Measurements from ENCODE around the gene C12orf76. TPM values are rescaled to one million over a fixed set of nuclear protein-coding genes. Genes with fewer than 3 reads are reported as not detected.
"Not testable (repeated sequence)": the region's sequence is repeated elsewhere in the genome, so short reads cannot be mapped to it uniquely, and the experiment has no call there.

The C12orf76 gene
- total RNA-seq, 1 experiment from 2014 or later: 10.1 TPM

GRCh38 chr12:110088936-110089335, 40.6 kb upstream of the C12orf76 start:
- Histone ChIP-seq H3K4me2 (ENCODE audit: low read length) (no peak overlapping the region), H3K4me1 (ENCODE audit: control insufficient read depth in 1 of 2, insufficient read depth in 2 of 2, low read length in 2 of 2) (no peaks in the 10 kb centered on the region), H3K4me3 (replicated peaks in 1 of 2; ENCODE audit: low read depth in 1 of 2, low read length in 2 of 2) (no peak overlapping the region), H2AFZ (ENCODE audit: low read depth, low read length, poor library complexity, severe bottlenecking) (no peak overlapping the region), H3K9me2 (ENCODE audit: insufficient read depth) (no peaks in the 10 kb centered on the region), H3K27ac (ENCODE audit: low read depth, low read length) (no peak overlapping the region), H3K9me3 (ENCODE audit: control insufficient read depth in 1 of 2, insufficient read depth in 1 of 2, low read depth in 1 of 2, low read length in 2 of 2) (no peaks in the 10 kb centered on the region), H3K36me3 (ENCODE audit: control insufficient read depth in 1 of 2, insufficient read depth in 2 of 2, low read length in 2 of 2) (no peaks in the 10 kb centered on the region), H3K27me3 (ENCODE audit: insufficient read depth, low read length) (peaks cover 6% of the 10 kb centered on the region; the same call in 1 of the 2 replicates), H4K20me1 (ENCODE audit: insufficient read depth) (no peaks in the 10 kb centered on the region), H3K9ac (ENCODE audit: low read length) (no peak overlapping the region), H3K79me2 (ENCODE audit: insufficient read depth, low read length) (no peaks in the 10 kb centered on the region)
- DNase-seq (ENCODE audit: low read depth, low spot score): no peak
- BruUV-seq (replicated peaks): no TSS peak
- ATAC-seq: no peak
- ChIA-PET RAD21 (ENCODE audit: low non-redundant PET in 1 of 2, low total read pairs in 2 of 2, uncharacterized antibody in 2 of 2, unreplicated experiment in 2 of 2) (no interaction called here), CTCF (no interaction called here), POLR2A (no interaction called here)
- intact Hi-C loops (cut with micrococcal nuclease): no loop called here
- TF ChIP-seq SRF (IDR thresholded peaks at IDR 0.05; ENCODE audit: low read depth) (no peak), ZFX (IDR thresholded peaks at IDR 0.05) (no peak), POLR2AphosphoS5 (IDR thresholded peaks at IDR 0.05; ENCODE audit: low read depth, low read length) (no peak), EZH2 (IDR thresholded peaks at IDR 0.05) (no peak), EZH2phosphoT487 (IDR thresholded peaks at IDR 0.05; ENCODE audit: borderline replicate concordance) (no peak), POLR2A (IDR thresholded peaks at IDR 0.05; ENCODE audit: borderline replicate concordance, extremely low read depth, insufficient read depth, insufficient read length) (no peak), RAD21 (IDR thresholded peaks at IDR 0.05; ENCODE audit: low read depth) (no peak), JUND (IDR thresholded peaks at IDR 0.05) (no peak), TCF7L2 (IDR thresholded peaks at IDR 0.05; ENCODE audit: borderline replicate concordance, extremely low read depth, insufficient read depth, insufficient read length) (no peak)
- TF ChIP-seq, protein P1, sequence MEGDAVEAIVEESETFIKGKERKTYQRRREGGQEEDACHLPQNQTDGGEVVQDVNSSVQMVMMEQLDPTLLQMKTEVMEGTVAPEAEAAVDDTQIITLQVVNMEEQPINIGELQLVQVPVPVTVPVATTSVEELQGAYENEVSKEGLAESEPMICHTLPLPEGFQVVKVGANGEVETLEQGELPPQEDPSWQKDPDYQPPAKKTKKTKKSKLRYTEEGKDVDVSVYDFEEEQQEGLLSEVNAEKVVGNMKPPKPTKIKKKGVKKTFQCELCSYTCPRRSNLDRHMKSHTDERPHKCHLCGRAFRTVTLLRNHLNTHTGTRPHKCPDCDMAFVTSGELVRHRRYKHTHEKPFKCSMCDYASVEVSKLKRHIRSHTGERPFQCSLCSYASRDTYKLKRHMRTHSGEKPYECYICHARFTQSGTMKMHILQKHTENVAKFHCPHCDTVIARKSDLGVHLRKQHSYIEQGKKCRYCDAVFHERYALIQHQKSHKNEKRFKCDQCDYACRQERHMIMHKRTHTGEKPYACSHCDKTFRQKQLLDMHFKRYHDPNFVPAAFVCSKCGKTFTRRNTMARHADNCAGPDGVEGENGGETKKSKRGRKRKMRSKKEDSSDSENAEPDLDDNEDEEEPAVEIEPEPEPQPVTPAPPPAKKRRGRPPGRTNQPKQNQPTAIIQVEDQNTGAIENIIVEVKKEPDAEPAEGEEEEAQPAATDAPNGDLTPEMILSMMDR (IDR thresholded peaks at IDR 0.05 in 2 of 3, conservative IDR thresholded peaks at IDR 0.05 in 1 of 3; ENCODE audit: borderline replicate concordance in 1 of 3, insufficient read depth in 1 of 3, low read depth in 2 of 3, low read length in 2 of 3): no peak
- TF ChIP-seq, protein P2, sequence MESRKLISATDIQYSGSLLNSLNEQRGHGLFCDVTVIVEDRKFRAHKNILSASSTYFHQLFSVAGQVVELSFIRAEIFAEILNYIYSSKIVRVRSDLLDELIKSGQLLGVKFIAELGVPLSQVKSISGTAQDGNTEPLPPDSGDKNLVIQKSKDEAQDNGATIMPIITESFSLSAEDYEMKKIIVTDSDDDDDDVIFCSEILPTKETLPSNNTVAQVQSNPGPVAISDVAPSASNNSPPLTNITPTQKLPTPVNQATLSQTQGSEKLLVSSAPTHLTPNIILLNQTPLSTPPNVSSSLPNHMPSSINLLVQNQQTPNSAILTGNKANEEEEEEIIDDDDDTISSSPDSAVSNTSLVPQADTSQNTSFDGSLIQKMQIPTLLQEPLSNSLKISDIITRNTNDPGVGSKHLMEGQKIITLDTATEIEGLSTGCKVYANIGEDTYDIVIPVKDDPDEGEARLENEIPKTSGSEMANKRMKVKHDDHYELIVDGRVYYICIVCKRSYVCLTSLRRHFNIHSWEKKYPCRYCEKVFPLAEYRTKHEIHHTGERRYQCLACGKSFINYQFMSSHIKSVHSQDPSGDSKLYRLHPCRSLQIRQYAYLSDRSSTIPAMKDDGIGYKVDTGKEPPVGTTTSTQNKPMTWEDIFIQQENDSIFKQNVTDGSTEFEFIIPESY (IDR thresholded peaks at IDR 0.05; ENCODE audit: extremely low read depth, insufficient replicate concordance, low read length): no peak

DNA sequence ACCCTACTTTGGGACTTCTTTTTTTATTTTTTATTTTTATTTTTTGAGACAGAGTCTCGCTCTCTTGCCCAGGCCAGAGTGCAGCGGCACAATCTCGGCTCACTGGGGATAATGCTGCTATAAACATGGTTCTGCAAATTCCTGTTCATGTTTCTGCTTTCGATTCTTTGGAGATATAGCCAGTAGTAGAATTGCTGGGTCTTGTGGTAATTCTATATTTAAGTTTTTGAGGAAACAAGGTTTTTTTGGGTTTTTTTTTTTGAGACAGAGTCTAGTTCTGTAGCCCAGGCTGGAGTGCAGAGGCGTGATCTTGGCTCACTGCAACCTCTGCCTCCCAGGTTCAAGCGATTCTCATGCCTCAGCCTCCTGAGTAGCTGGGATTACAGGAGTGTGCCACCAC, 39.9 kb upstream of the C12orf76 start:
- H3K27me3 ChIP-seq (ENCODE audit: insufficient read depth, low read length); H3K4me3 ChIP-seq (replicated peaks in 1 of 2; ENCODE audit: low read depth in 1 of 2, low read length in 2 of 2); H2AFZ ChIP-seq (ENCODE audit: low read depth, low read length, poor library complexity, severe bottlenecking); H3K36me3 ChIP-seq (ENCODE audit: control insufficient read depth in 1 of 2, insufficient read depth in 2 of 2, low read length in 2 of 2); intact Hi-C loops (cut with micrococcal nuclease); H3K4me2 ChIP-seq (ENCODE audit: low read length); ATAC-seq; H3K9ac ChIP-seq (ENCODE audit: low read length); BruUV-seq (replicated peaks); CTCF ChIA-PET; H3K9me3 ChIP-seq (ENCODE audit: control insufficient read depth in 1 of 2, insufficient read depth in 1 of 2, low read depth in 1 of 2, low read length in 2 of 2); H4K20me1 ChIP-seq (ENCODE audit: insufficient read depth); H3K4me1 ChIP-seq (ENCODE audit: control insufficient read depth in 1 of 2, insufficient read depth in 2 of 2, low read length in 2 of 2); DNase-seq (ENCODE audit: low read depth, low spot score); POLR2A ChIA-PET; H3K27ac ChIP-seq (ENCODE audit: low read depth, low read length); H3K9me2 ChIP-seq (ENCODE audit: insufficient read depth); RAD21 ChIA-PET (ENCODE audit: low non-redundant PET in 1 of 2, low total read pairs in 2 of 2, uncharacterized antibody in 2 of 2, unreplicated experiment in 2 of 2); H3K79me2 ChIP-seq (ENCODE audit: insufficient read depth, low read length): not testable (repeated sequence)
